ENCODE data around the gene PRR19.

Gene PRR19

DNA sequence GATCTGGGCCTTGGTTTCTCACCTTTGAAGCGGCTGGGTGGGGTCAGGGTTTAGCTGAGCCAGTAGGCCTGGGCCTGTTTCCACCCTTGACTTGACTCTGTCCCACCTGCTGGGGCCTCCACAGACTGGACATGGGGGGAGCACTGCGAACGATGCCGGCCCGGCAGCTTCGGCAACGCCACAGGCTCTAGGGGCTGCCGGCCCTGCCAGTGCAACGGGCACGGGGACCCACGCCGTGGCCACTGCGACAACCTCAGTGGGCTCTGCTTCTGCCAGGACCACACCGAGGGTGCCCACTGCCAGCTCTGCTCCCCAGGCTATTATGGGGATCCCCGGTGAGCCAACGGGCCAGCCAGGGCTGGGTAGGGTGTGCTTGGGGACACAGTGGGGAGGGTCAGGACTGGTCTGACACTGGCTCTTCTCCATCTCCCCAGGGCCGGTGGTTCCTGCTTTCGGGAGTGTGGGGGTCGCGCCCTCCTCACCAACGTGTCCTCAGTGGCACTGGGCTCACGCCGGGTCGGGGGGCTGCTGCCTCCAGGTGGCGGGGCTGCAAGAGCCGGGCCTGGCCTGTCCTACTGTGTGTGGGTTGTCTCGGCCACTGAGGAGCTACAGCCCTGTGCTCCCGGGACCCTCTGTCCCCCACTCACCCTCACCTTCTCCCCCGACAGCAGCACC lies 51.5 kb downstream of the PRR19 start:
- no peak for DNase-seq

DNA sequence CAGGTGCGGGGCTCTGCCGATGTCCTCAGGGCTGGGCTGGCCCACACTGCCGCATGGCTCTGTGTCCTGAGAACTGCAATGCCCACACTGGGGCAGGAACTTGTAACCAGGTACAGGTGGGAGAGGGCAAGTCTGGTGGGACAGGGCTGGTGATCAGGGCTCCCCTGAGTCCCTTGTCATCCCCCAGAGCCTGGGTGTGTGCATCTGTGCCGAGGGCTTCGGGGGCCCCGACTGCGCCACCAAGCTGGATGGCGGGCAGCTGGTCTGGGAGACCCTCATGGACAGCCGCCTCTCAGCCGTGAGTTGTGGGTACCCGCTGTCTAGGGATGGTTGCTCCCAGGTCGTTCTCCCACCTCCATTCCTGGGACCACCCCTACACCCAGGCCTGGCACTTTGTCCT lies 54.0 kb downstream of the PRR19 start:
- no peak for DNase-seq

DNA sequence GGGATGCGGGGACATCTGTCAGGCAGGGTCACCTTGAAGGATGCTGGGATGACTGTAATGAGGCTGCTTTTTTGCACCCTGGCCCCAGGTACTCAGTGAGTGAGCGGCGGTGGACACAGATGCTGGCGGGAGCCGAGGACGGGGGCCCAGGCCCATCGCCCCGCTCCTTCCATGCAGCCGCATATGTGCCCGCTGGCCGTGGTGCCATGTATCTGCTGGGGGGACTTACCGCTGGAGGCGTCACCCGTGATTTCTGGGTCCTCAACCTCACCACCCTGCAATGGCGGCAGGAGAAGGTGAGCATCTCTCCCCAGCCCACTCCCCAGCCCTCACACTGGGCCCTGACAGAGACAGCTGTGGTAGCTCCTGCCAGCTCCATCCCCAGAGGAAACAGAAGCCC lies 54.8 kb downstream of the PRR19 start:
- no peak for DNase-seq

DNA sequence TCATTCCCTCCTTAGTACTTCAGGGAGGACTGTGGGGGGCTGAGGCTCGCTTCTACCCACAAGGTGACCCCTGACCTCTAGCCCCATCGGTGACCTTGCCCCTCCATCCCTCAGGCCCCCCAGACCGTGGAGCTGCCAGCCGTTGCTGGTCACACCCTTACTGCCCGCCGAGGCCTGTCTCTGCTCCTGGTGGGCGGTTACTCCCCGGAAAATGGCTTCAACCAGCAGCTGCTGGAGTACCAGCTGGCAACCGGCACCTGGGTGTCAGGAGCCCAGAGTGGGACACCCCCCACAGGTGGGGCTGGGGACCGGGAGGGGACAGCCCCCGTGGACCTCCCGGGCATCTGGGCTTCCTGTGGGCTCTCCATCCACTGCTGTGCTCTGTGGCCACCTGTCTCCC lies 55.4 kb downstream of the PRR19 start:
- no peak for DNase-seq
